GM10266 (cell line): ENCODE results near the gene DPH2.
A peak's percentile ranks its signal among the peaks of the same experiment; 100 is the strongest.

Experiments
- DNase-seq: peaks from one replicate; pipeline ENCODE4 v3.0.0; 2012; ENCODE audit errors: extremely low spot score
- CTCF ChIP-seq: IDR thresholded peaks from 2 replicates; pipeline ENCODE4 v1.5.1; 2012; ENCODE audit warnings: mild to moderate bottlenecking, low read depth; ENCODE audit not compliant: control insufficient read depth, insufficient read depth; ENCODE audit errors: missing control alignments

The DPH2 gene, protein sequence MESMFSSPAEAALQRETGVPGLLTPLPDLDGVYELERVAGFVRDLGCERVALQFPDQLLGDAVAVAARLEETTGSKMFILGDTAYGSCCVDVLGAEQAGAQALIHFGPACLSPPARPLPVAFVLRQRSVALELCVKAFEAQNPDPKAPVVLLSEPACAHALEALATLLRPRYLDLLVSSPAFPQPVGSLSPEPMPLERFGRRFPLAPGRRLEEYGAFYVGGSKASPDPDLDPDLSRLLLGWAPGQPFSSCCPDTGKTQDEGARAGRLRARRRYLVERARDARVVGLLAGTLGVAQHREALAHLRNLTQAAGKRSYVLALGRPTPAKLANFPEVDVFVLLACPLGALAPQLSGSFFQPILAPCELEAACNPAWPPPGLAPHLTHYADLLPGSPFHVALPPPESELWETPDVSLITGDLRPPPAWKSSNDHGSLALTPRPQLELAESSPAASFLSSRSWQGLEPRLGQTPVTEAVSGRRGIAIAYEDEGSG

DNA sequence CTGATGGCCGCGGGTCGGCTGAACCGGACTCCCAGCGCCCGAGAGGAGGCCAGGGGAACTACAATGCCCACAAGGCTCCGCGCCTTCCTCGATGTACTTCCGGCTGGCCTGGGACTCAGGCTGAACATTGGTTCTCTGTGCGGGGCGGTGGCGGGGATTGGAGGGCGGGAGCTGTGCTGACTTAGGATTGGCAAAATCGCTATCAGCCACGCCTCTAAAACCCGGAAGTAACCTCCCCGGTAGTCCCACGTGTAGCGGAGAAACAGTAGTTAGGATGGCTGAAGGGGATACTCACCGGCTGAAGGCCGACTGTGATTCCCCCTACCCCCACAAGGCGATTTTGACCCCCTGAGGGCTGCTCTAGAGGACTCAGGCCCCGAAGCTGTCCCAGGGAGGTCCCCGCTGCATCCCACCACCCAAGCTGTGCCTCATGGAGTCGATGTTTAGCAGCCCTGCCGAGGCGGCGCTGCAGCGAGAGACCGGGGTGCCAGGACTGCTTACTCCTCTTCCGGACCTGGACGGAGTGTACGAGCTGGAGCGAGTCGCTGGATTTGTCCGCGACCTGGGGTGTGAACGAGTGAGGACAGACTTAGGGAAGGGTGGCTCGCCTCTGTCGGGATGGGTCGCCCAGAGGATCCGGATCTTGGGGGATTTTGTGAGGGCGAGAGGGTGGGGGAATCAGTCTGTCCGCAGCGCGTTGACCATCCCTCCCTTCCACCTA, at the start of gene DPH2:
Gene DPH2, plus strand, starts transcription at position 265 of the 721 bp plus-strand sequence. Its CDS starts 166 bp downstream, at position 431.
- DNase-seq: peak; percentile 97
- TF ChIP-seq CTCF: no peak

DNA sequence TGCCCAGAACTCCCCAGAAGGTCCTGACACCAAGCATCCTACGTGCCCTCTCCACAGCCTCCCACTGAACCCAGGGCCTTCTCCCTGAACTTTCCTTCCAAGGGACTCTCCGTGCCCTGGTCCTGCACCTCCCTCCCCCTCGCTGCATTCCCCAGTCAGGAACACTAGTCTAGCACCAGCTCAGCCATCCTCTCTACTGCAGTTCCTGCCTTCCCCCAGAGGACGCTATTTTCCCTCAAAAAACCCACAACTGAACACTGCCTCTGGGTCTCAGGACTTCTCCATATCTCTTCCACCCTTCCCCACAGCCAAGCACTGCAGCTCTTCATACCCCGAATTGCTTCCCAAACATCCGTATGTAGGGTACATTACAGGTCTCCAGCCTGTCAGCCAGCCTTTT, 48.8 kb upstream of the DPH2 start:
- TF ChIP-seq CTCF: no peak

GRCh38 chr1:43924516-43924915, 45.3 kb upstream of the DPH2 start:
- no peak for TF ChIP-seq CTCF
- DNase-seq: no peak

More for the DNA sequence above, 48.8 kb upstream of the DPH2 start:
- DNase-seq: no peak

DNA sequence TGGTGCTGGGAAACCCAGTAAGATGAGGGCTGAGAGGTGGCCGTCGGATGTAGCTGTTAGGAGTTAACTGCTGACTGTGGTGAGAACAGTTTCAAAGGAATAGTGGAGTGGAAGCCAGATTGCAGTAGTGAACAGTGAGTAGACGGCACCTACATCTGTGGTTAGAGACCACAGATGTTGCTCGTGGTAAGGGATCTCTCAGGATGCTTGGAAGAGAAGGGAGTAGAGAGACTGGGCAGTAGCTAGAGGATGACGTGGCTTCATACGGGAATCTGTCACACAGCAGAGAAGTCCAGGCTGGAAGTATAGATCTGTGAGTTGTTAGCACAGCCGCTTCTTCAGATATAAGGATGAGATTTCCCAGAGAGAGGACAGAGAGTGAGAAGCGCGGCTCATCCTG, 44.0 kb upstream of the DPH2 start:
- no peak for DNase-seq
- TF ChIP-seq CTCF: no peak

- DNase-seq: no peak
Measured at GRCh38 chr1:43930168-43930948, 39.5 kb upstream of the DPH2 start.

DNA sequence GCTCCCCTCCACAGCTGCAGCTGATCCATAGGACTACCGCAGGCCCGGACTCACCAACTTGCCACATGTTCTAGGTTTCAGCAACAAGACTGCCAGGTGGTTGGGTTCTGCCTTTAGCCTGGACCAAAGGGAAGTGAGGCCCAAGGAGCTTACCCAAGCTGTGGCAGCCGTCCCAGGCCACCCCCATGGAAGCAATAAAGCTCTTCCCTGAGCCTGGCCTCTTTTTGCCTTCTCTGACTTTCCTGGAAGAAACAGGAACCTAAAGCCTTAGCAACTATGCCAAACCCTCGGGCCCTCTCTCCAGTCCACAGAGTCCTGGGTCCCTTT, 38.9 kb upstream of the DPH2 start:
- no peak for TF ChIP-seq CTCF
- no peak for DNase-seq

More at GRCh38 chr1:43930168-43930948, 39.5 kb upstream of the DPH2 start:
- TF ChIP-seq CTCF: peak; percentile 47
